Urothelium cell line (cell line): ENCODE measurements around the gene DUS2.
"Not testable (repeated sequence)": the region's sequence is repeated elsewhere in the genome, so short reads cannot be mapped to it uniquely, and the experiment has no call there.

Source experiments
- DNase-seq: peaks from one replicate; pipeline ENCODE4 v3.0.0; 2011; ENCODE audit warnings: low spot score, mixed read lengths
- FAIRE-seq: peaks from 2 replicates; lab custom pipeline; 2011; peaks lifted over from hg19 to GRCh38; lab: Jason Lieb, UNC

The DUS2 gene

GRCh38 chr16:68115851-68116250 is 92.8 kb downstream of the DUS2 start:
- no peak for FAIRE-seq
- no peak for DNase-seq

- no peak for DNase-seq
- no peak for FAIRE-seq
Observed at GRCh38 chr16:68116256-68116867, 93.3 kb downstream of the DUS2 start.

DNA sequence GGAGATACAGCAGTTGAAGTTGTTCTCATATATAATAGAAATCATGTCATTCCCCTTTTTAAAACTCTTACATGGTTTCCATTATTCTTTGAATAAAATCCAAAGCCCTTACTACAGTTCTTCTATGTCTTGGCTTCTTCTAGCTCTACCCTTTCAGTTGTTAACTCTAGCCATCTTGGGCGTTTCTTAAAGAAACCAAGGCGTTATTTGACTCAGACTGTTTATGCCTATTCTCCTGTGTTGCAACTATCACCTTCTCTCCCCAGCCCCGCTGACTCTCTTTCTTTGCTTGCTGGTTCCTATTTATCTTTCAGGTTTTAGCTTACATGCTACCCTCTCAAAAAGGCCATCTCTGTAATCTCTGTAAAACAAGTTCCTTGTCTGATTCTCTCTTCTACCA is 94.8 kb downstream of the DUS2 start:
- no peak for DNase-seq
- no peak for FAIRE-seq

- not testable (repeated sequence) for DNase-seq, FAIRE-seq
Observed at GRCh38 chr16:68118954-68119353, 95.9 kb downstream of the DUS2 start.

- FAIRE-seq, result not testable (repeated sequence)
Observed at GRCh38 chr16:68120496-68120895, 97.4 kb downstream of the DUS2 start.

GRCh38 chr16:68126395-68126794 is 103.3 kb downstream of the DUS2 start:
- DNase-seq, result no peak
- FAIRE-seq, result no peak

More at GRCh38 chr16:68120496-68120895, 97.4 kb downstream of the DUS2 start:
- DNase-seq, result not testable (repeated sequence)

GRCh38 chr16:68128577-68129305 is 105.7 kb downstream of the DUS2 start:
- FAIRE-seq, result no peak
- no peak for DNase-seq
